ENCODE data around the gene IL18RAP. TPM values are rescaled to one million over a fixed set of nuclear protein-coding genes. Genes with fewer than 3 reads are reported as not detected.

The IL18RAP gene
- total and polyA plus RNA-seq, 2 donors: 3.0 to 3.7 TPM

GRCh38 chr2:102418421-102418961, 4.5 kb upstream of the IL18RAP start:
- H3K4me3 ChIP-seq (ENCODE audit: low read length in 2 of 2): no peak overlapping the region

GRCh38 chr2:102420290-102420689, 2.7 kb upstream of the IL18RAP start:
- Histone ChIP-seq H3K9me3 (ENCODE audit: control insufficient read depth in 2 of 2, insufficient read depth in 1 of 2, low read length in 1 of 2) (no peaks in the 10 kb centered on the region), H3K4me3 (ENCODE audit: low read length in 2 of 2) (no peak overlapping the region), H3K36me3 (ENCODE audit: control insufficient read depth in 2 of 2, insufficient read depth in 2 of 2, low read length in 1 of 2) (no peaks in the 10 kb centered on the region), H3K4me1 (ENCODE audit: control insufficient read depth in 2 of 2, insufficient read depth in 2 of 2, low read length in 2 of 2) (peaks cover 0 to 6% of the 10 kb centered on the region in 2 donors), H3K27me3 (ENCODE audit: control insufficient read depth in 2 of 2, insufficient read depth in 1 of 2, low read length in 1 of 2) (no peaks in the 10 kb centered on the region), H3K27ac (ENCODE audit: low read depth in 1 of 2, low read length in 1 of 2) (no peak overlapping the region)
- WGBS: 95% methylated on average over 4 of the region's 4 CpGs
- DNase-seq (ENCODE audit: low read depth in 6 of 9, low spot score in 9 of 9): no peak

More at GRCh38 chr2:102418421-102418961, 4.5 kb upstream of the IL18RAP start:
- Histone ChIP-seq H3K27me3 (ENCODE audit: control insufficient read depth in 2 of 2, insufficient read depth in 1 of 2, low read length in 1 of 2) (no peaks in the 10 kb centered on the region), H3K27ac (ENCODE audit: low read depth in 1 of 2, low read length in 1 of 2) (no peak overlapping the region), H3K36me3 (ENCODE audit: control insufficient read depth in 2 of 2, insufficient read depth in 2 of 2, low read length in 1 of 2) (no peaks in the 10 kb centered on the region), H3K4me1 (ENCODE audit: control insufficient read depth in 2 of 2, insufficient read depth in 2 of 2, low read length in 2 of 2) (peaks cover 0 to 6% of the 10 kb centered on the region in 2 donors), H3K9me3 (ENCODE audit: control insufficient read depth in 2 of 2, insufficient read depth in 1 of 2, low read length in 1 of 2) (no peaks in the 10 kb centered on the region)
- 3% methylated on average over 2 of the region's 2 CpGs for WGBS
- DNase-seq (ENCODE audit: low read depth in 6 of 9, low spot score in 9 of 9): peak in 4 of 9 donors; percentile 11 to 62 (median 24)

GRCh38 chr2:102421890-102422759, 835 bp upstream of the IL18RAP start:
- no peaks in the 10 kb centered on the region for H3K9me3 ChIP-seq (ENCODE audit: control insufficient read depth in 2 of 2, insufficient read depth in 1 of 2, low read length in 1 of 2)
- no peaks in the 10 kb centered on the region for H3K27me3 ChIP-seq (ENCODE audit: control insufficient read depth in 2 of 2, insufficient read depth in 1 of 2, low read length in 1 of 2)
- DNase-seq (ENCODE audit: low read depth in 6 of 9, low spot score in 9 of 9): no peak
- WGBS: 92% methylated on average over 5 of the region's 5 CpGs
- H3K36me3 ChIP-seq (ENCODE audit: control insufficient read depth in 2 of 2, insufficient read depth in 2 of 2, low read length in 1 of 2): no peaks in the 10 kb centered on the region
- peaks cover 0 to 6% of the 10 kb centered on the region in 2 donors for H3K4me1 ChIP-seq (ENCODE audit: control insufficient read depth in 2 of 2, insufficient read depth in 2 of 2, low read length in 2 of 2)
- H3K4me3 ChIP-seq (ENCODE audit: low read length in 2 of 2): no peak overlapping the region
- no peak overlapping the region for H3K27ac ChIP-seq (ENCODE audit: low read depth in 1 of 2, low read length in 1 of 2)

- H3K27me3 ChIP-seq (ENCODE audit: control insufficient read depth in 2 of 2, insufficient read depth in 1 of 2, low read length in 1 of 2): no peaks in the 10 kb centered on the region
- no peaks in the 10 kb centered on the region for H3K36me3 ChIP-seq (ENCODE audit: control insufficient read depth in 2 of 2, insufficient read depth in 2 of 2, low read length in 1 of 2)
- H3K9me3 ChIP-seq (ENCODE audit: control insufficient read depth in 2 of 2, insufficient read depth in 1 of 2, low read length in 1 of 2): no peaks in the 10 kb centered on the region
- H3K27ac ChIP-seq (ENCODE audit: low read depth in 1 of 2, low read length in 1 of 2): no peak overlapping the region
- no peak for DNase-seq (ENCODE audit: low read depth in 6 of 9, low spot score in 9 of 9)
- H3K4me1 ChIP-seq (ENCODE audit: control insufficient read depth in 2 of 2, insufficient read depth in 2 of 2, low read length in 2 of 2): peaks cover 0 to 6% of the 10 kb centered on the region in 2 donors
- 96% methylated on average over 2 of the region's 2 CpGs for WGBS
- no peak overlapping the region for H3K4me3 ChIP-seq (ENCODE audit: low read length in 2 of 2)
Measured at GRCh38 chr2:102423368-102423767, 408 bp downstream of the IL18RAP start.

- H3K27me3 ChIP-seq (ENCODE audit: control insufficient read depth in 2 of 2, insufficient read depth in 1 of 2, low read length in 1 of 2): no peaks in the 10 kb centered on the region
- H3K4me1 ChIP-seq (ENCODE audit: control insufficient read depth in 2 of 2, insufficient read depth in 2 of 2, low read length in 2 of 2): peaks cover 0 to 2% of the 10 kb centered on the region in 2 donors
- 68% methylated on average over 3 of the region's 3 CpGs for WGBS
- H3K4me3 ChIP-seq (ENCODE audit: low read length in 2 of 2): no peak overlapping the region
- H3K9me3 ChIP-seq (ENCODE audit: control insufficient read depth in 2 of 2, insufficient read depth in 1 of 2, low read length in 1 of 2): no peaks in the 10 kb centered on the region
- H3K27ac ChIP-seq (ENCODE audit: low read depth in 1 of 2, low read length in 1 of 2): no peak overlapping the region
- peak in 1 of 9 donors; percentile 19 for DNase-seq (ENCODE audit: low read depth in 6 of 9, low spot score in 9 of 9)
- no peaks in the 10 kb centered on the region for H3K36me3 ChIP-seq (ENCODE audit: control insufficient read depth in 2 of 2, insufficient read depth in 2 of 2, low read length in 1 of 2)
Measured at GRCh38 chr2:102424754-102425153, 1.8 kb downstream of the IL18RAP start.

- Histone ChIP-seq H3K27me3 (ENCODE audit: control insufficient read depth in 2 of 2, insufficient read depth in 1 of 2, low read length in 1 of 2) (no peaks in the 10 kb centered on the region), H3K4me3 (ENCODE audit: low read length in 2 of 2) (no peak overlapping the region), H3K9me3 (ENCODE audit: control insufficient read depth in 2 of 2, insufficient read depth in 1 of 2, low read length in 1 of 2) (no peaks in the 10 kb centered on the region), H3K4me1 (ENCODE audit: control insufficient read depth in 2 of 2, insufficient read depth in 2 of 2, low read length in 2 of 2) (peaks cover 0 to 2% of the 10 kb centered on the region in 2 donors), H3K27ac (ENCODE audit: low read depth in 1 of 2, low read length in 1 of 2) (no peak overlapping the region), H3K36me3 (ENCODE audit: control insufficient read depth in 2 of 2, insufficient read depth in 2 of 2, low read length in 1 of 2) (no peaks in the 10 kb centered on the region)
- 87% methylated on average over 5 of the region's 5 CpGs for WGBS
- DNase-seq (ENCODE audit: low read depth in 6 of 9, low spot score in 9 of 9): no peak
Measured at GRCh38 chr2:102425441-102426132, 2.6 kb downstream of the IL18RAP start.

- Histone ChIP-seq H3K27me3 (ENCODE audit: control insufficient read depth in 2 of 2, insufficient read depth in 1 of 2, low read length in 1 of 2) (no peaks in the 10 kb centered on the region), H3K4me3 (ENCODE audit: low read length in 2 of 2) (no peak overlapping the region), H3K4me1 (ENCODE audit: control insufficient read depth in 2 of 2, insufficient read depth in 2 of 2, low read length in 2 of 2) (peaks cover 0 to 2% of the 10 kb centered on the region in 2 donors), H3K9me3 (ENCODE audit: control insufficient read depth in 2 of 2, insufficient read depth in 1 of 2, low read length in 1 of 2) (no peaks in the 10 kb centered on the region), H3K27ac (ENCODE audit: low read depth in 1 of 2, low read length in 1 of 2) (no peak overlapping the region), H3K36me3 (ENCODE audit: control insufficient read depth in 2 of 2, insufficient read depth in 2 of 2, low read length in 1 of 2) (no peaks in the 10 kb centered on the region)
- DNase-seq (ENCODE audit: low read depth in 6 of 9, low spot score in 9 of 9): no peak
- WGBS: 39% methylated on average over 1 of the region's 1 CpG
Measured at GRCh38 chr2:102427249-102427648, 4.3 kb downstream of the IL18RAP start.

- WGBS: 95% methylated on average over 2 of the region's 2 CpGs
- no peak overlapping the region for H3K27ac ChIP-seq (ENCODE audit: low read depth in 1 of 2, low read length in 1 of 2)
- H3K4me3 ChIP-seq (ENCODE audit: low read length in 2 of 2): no peak overlapping the region
- H3K4me1 ChIP-seq (ENCODE audit: control insufficient read depth in 2 of 2, insufficient read depth in 2 of 2, low read length in 2 of 2): no peaks in the 10 kb centered on the region
- H3K9me3 ChIP-seq (ENCODE audit: control insufficient read depth in 2 of 2, insufficient read depth in 1 of 2, low read length in 1 of 2): no peaks in the 10 kb centered on the region
- DNase-seq (ENCODE audit: low read depth in 6 of 9, low spot score in 9 of 9): no peak
- no peaks in the 10 kb centered on the region for H3K36me3 ChIP-seq (ENCODE audit: control insufficient read depth in 2 of 2, insufficient read depth in 2 of 2, low read length in 1 of 2)
- no peaks in the 10 kb centered on the region for H3K27me3 ChIP-seq (ENCODE audit: control insufficient read depth in 2 of 2, insufficient read depth in 1 of 2, low read length in 1 of 2)
Measured at GRCh38 chr2:102428573-102428972, 5.6 kb downstream of the IL18RAP start.

- no peaks in the 10 kb centered on the region for H3K27me3 ChIP-seq (ENCODE audit: control insufficient read depth in 2 of 2, insufficient read depth in 1 of 2, low read length in 1 of 2)
- DNase-seq (ENCODE audit: low read depth in 6 of 9, low spot score in 9 of 9): no peak
- H3K4me1 ChIP-seq (ENCODE audit: control insufficient read depth in 2 of 2, insufficient read depth in 2 of 2, low read length in 2 of 2): peaks cover 0 to 5% of the 10 kb centered on the region in 2 donors
- no peaks in the 10 kb centered on the region for H3K36me3 ChIP-seq (ENCODE audit: control insufficient read depth in 2 of 2, insufficient read depth in 2 of 2, low read length in 1 of 2)
- no peaks in the 10 kb centered on the region for H3K9me3 ChIP-seq (ENCODE audit: control insufficient read depth in 2 of 2, insufficient read depth in 1 of 2, low read length in 1 of 2)
- H3K27ac ChIP-seq (ENCODE audit: low read depth in 1 of 2, low read length in 1 of 2): no peak overlapping the region
- 94% methylated on average over 2 of the region's 2 CpGs for WGBS
- no peak overlapping the region for H3K4me3 ChIP-seq (ENCODE audit: low read length in 2 of 2)
Measured at GRCh38 chr2:102432386-102432785, 9.4 kb downstream of the IL18RAP start.
